ENCODE measurements around the gene LMAN1L. TPM values are rescaled to one million over a fixed set of nuclear protein-coding genes. Genes with fewer than 3 reads are reported as not detected.

LMAN1L gene
- total RNA-seq, 3 donors from 2014 or later: 0.32 to 0.60 (median 0.55) TPM

- Histone ChIP-seq H3K4me1 (ENCODE audit: low read depth) (peaks cover 12% of the 10 kb centered on the region), H3K36me3 (ENCODE audit: low read depth) (no peaks in the 10 kb centered on the region), H3K4me3 (no peak overlapping the region), H3K9me3 (no peaks in the 10 kb centered on the region)
- intact Hi-C loops (cut with DNase I, micrococcal nuclease): no loop called here
- ATAC-seq (no peak), DNase-seq (no peak)
- TF ChIP-seq CTCF (IDR thresholded peaks at IDR 0.05): no peak
Measured at GRCh38 chr15:74838137-74838516, 25.5 kb downstream of the LMAN1L start.

- ATAC-seq (no peak), DNase-seq (no peak)
- Histone ChIP-seq H3K4me3 (no peak overlapping the region), H3K4me1 (ENCODE audit: low read depth) (peaks cover 17% of the 10 kb centered on the region), H3K9me3 (no peaks in the 10 kb centered on the region), H3K36me3 (ENCODE audit: low read depth) (no peaks in the 10 kb centered on the region)
- intact Hi-C loops (cut with DNase I, micrococcal nuclease): no loop called here
- no peak for TF ChIP-seq CTCF (IDR thresholded peaks at IDR 0.05)
Measured at GRCh38 chr15:74838746-74839525, 26.3 kb downstream of the LMAN1L start.

- no peak for TF ChIP-seq CTCF (IDR thresholded peaks at IDR 0.05)
- H3K9me3 ChIP-seq: no peaks in the 10 kb centered on the region
- ATAC-seq (no peak), DNase-seq (no peak)
- intact Hi-C loops (cut with DNase I, micrococcal nuclease): no loop called here
- H3K36me3 ChIP-seq (ENCODE audit: low read depth): no peaks in the 10 kb centered on the region
- peaks cover 20% of the 10 kb centered on the region for H3K4me1 ChIP-seq (ENCODE audit: low read depth)
- H3K4me3 ChIP-seq: no peak overlapping the region
Measured at GRCh38 chr15:74839526-74840395, 27.1 kb downstream of the LMAN1L start.

GRCh38 chr15:74840851-74841775, 28.5 kb downstream of the LMAN1L start:
- no peaks in the 10 kb centered on the region for H3K9me3 ChIP-seq
- no peak for DNase-seq
- no peak overlapping the region for H3K4me3 ChIP-seq
- peaks cover 20% of the 10 kb centered on the region for H3K4me1 ChIP-seq (ENCODE audit: low read depth)
- intact Hi-C loops (cut with DNase I, micrococcal nuclease): no loop called here
- H3K36me3 ChIP-seq (ENCODE audit: low read depth): no peaks in the 10 kb centered on the region
- ATAC-seq: no peak
- no peak for TF ChIP-seq CTCF (IDR thresholded peaks at IDR 0.05)

GRCh38 chr15:74841891-74842373, 29.3 kb downstream of the LMAN1L start:
- no peaks in the 10 kb centered on the region for H3K9me3 ChIP-seq
- peak in 1 of 3 donors; percentile 64 for DNase-seq
- peaks cover 20% of the 10 kb centered on the region for H3K4me1 ChIP-seq (ENCODE audit: low read depth)
- ATAC-seq: peak; percentile 8
- TF ChIP-seq CTCF (IDR thresholded peaks at IDR 0.05): no peak
- H3K36me3 ChIP-seq (ENCODE audit: low read depth): no peaks in the 10 kb centered on the region
- no peak overlapping the region for H3K4me3 ChIP-seq
- intact Hi-C loops (cut with DNase I, micrococcal nuclease): no loop called here

Data from mucosa of descending colon (tissue), 3 donors.